T-cell (primary cell): ENCODE measurements around the gene CYP2B6. TPM values are rescaled to one million over a fixed set of nuclear protein-coding genes. Genes with fewer than 3 reads are reported as not detected.
"Not testable (repeated sequence)": the region's sequence is repeated elsewhere in the genome, so short reads cannot be mapped to it uniquely, and the experiment has no call there.

Experiments
- ATAC-seq, 4 experiments: fragments of 200-7000 bp in 3 of 4; fragments of 150-1000 bp in 1 of 4; cut with Tn5 transposase; replicated peaks in 1 of 4; 1 replicate in 3 of 4; 2 replicates in 1 of 4; pipeline ENCODE4 v1.10.0; 2021; ENCODE audit warnings: moderate library complexity in 3 of 4, mild to moderate bottlenecking in 2 of 4, moderate number of reproducible peaks in 1 of 4
- CTCF ChIA-PET, 2 donors: fragments of 300-600 bp; sonication (Branson Sonifier 250); formaldehyde crosslinking; loops; one replicate each; lab custom pipeline; 2022; ENCODE audit warnings: antibody characterized with exemption in 2 of 2; lab: Charles Lee
- POLR2A ChIA-PET, 2 donors: fragments of 300-600 bp; sonication (Branson Sonifier 250); formaldehyde crosslinking; loops; one replicate each; lab custom pipeline; 2022; ENCODE audit warnings: antibody characterized with exemption in 2 of 2; lab: Charles Lee
- DNase-seq, 35 experiments: peaks; one replicate each; pipeline versions ENCODE4 v3.0.0 to v3.0.0-alpha.2; 2013 to 2023
- H3K27ac ChIP-seq: one replicate; pipeline ENCODE4 v1.5.1; 2013; ENCODE audit warnings: low read length
- H3K27me3 ChIP-seq, 2 experiments: replicated peaks in 1 of 2; 1 replicate in 1 of 2; 2 replicates in 1 of 2; pipeline versions ENCODE4 v1.6.1 to v1.7.0; 2013; ENCODE audit warnings: low read length in 1 of 2, mixed read lengths in 1 of 2; ENCODE audit not compliant: control insufficient read depth in 2 of 2, insufficient read depth in 2 of 2; ENCODE audit errors: extremely low read depth in 1 of 2
- H3K36me3 ChIP-seq, 2 donors: 1 replicate in 1 of 2; 2 replicates in 1 of 2; pipeline versions ENCODE4 v1.6.1 to v1.7.0; 2013; ENCODE audit warnings: low read length in 1 of 2; ENCODE audit not compliant: control insufficient read depth in 2 of 2, insufficient read depth in 1 of 2; ENCODE audit errors: extremely low read depth in 1 of 2
- H3K4me1 ChIP-seq, 2 experiments: 1 replicate in 1 of 2; 2 replicates in 1 of 2; pipeline versions ENCODE4 v1.6.1 to v1.7.0; 2013; ENCODE audit warnings: low read length in 2 of 2, mixed read lengths in 1 of 2; ENCODE audit not compliant: insufficient read depth in 2 of 2, control insufficient read depth in 1 of 2; ENCODE audit errors: extremely low read depth in 1 of 2
- H3K4me3 ChIP-seq, 2 donors: 1 replicate in 1 of 2; 2 replicates in 1 of 2; pipeline versions ENCODE4 v1.5.1 to v1.7.0; 2013; ENCODE audit warnings: mild to moderate bottlenecking in 2 of 2, low read length in 1 of 2, moderate library complexity in 1 of 2; ENCODE audit not compliant: control insufficient read depth in 1 of 2; ENCODE audit errors: extremely low read depth in 1 of 2
- H3K9me3 ChIP-seq: 2 replicates; pipeline ENCODE4 v1.7.0; 2013
- H3K27ac Mint-ChIP-seq, 2 donors: one replicate each; pipeline ENCODE4 v1.8.0; 2020 to 2021; ENCODE audit warnings: mild to moderate bottlenecking in 2 of 2, mixed read lengths in 2 of 2
- H3K27me3 Mint-ChIP-seq, 2 donors: one replicate each; pipeline ENCODE4 v1.8.0; 2021 to 2022; ENCODE audit warnings: mixed read lengths in 2 of 2
- H3K36me3 Mint-ChIP-seq: one replicate; pipeline ENCODE4 v1.8.0; 2021; ENCODE audit warnings: mixed read lengths
- H3K4me1 Mint-ChIP-seq, 3 donors: one replicate each; pipeline ENCODE4 v1.8.0; 2020 to 2022; ENCODE audit warnings: mixed read lengths in 3 of 3, mild to moderate bottlenecking in 1 of 3
- H3K4me3 Mint-ChIP-seq, 3 donors: one replicate each; pipeline ENCODE4 v1.8.0; 2020 to 2022; ENCODE audit warnings: mild to moderate bottlenecking in 3 of 3, mixed read lengths in 3 of 3, moderate library complexity in 3 of 3
- H3K9me3 Mint-ChIP-seq, 3 donors: one replicate each; pipeline ENCODE4 v1.8.0; 2020 to 2022; ENCODE audit warnings: mixed read lengths in 3 of 3
- WGBS: methylation state at CpG from one replicate; pipeline ENCODE4 v1.1.5; 2013; ENCODE audit warnings: missing lambda C conversion rate; ENCODE audit not compliant: insufficient coverage; 5-methylcytosine and 5-hydroxymethylcytosine counted together
- total RNA-seq, 35 experiments: library from RNA in 6 of 35; stranded (reverse) in 6 of 35; fragments of 120-200 nt in 1 of 35; gene quantifications; one replicate each; pipeline versions ENCODE4 v1.2.1 to v1.2.4 and lab custom pipeline; 2013 to 2026

Gene CYP2B6
- total RNA-seq, 5 donors from 2014 or later (not counting 1 experiment from before 2014, with no cell fraction given) = 0.20 to 0.61 (median 0.38) TPM; not detected in 2

DNA sequence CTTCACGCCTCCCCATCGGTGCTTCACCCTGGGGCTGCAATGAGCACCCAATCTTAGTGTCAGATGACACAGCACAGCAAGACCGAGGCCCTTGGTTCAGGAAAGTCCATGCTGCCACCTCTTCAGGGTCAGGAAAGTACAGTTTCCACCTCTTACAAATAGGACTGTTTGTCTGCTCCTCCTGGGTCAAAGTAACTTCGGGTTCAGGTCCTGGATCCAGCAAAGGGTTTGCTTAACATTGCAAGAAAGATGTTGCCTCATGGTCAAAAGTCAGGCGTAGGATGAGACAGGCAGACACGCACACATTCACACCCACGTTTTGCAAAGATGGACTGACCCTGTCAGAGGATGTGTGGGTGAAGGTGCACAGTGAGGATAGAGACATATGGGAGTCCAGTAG, 1.6 kb upstream of the CYP2B6 start:
- H3K36me3 Mint-ChIP-seq = no peaks in the 10 kb centered on the region
- H3K9me3 ChIP-seq = peaks cover 4% of the 10 kb centered on the region
- H3K4me3 Mint-ChIP-seq = no peak overlapping the region
- WGBS = 65% methylated on average over 5 of the region's 7 CpGs
- H3K36me3 ChIP-seq = no peaks in the 10 kb centered on the region
- ATAC-seq = no peak
- H3K27me3 ChIP-seq = peaks cover 0 to 14% of the 10 kb centered on the region in 2 experiments
- ChIA-PET POLR2A (no interaction called here), CTCF (no interaction called here)
- H3K4me1 ChIP-seq = no peaks in the 10 kb centered on the region
- H3K4me1 Mint-ChIP-seq = no peaks in the 10 kb centered on the region
- H3K27ac Mint-ChIP-seq = no peak overlapping the region
- no peak for DNase-seq
- no peak overlapping the region for H3K27ac ChIP-seq
- peaks cover 10 to 21% of the 10 kb centered on the region in 2 donors for H3K27me3 Mint-ChIP-seq
- no peak overlapping the region for H3K4me3 ChIP-seq
- H3K9me3 Mint-ChIP-seq = peaks cover 6 to 13% (median 10%) of the 10 kb centered on the region in 3 donors

DNA sequence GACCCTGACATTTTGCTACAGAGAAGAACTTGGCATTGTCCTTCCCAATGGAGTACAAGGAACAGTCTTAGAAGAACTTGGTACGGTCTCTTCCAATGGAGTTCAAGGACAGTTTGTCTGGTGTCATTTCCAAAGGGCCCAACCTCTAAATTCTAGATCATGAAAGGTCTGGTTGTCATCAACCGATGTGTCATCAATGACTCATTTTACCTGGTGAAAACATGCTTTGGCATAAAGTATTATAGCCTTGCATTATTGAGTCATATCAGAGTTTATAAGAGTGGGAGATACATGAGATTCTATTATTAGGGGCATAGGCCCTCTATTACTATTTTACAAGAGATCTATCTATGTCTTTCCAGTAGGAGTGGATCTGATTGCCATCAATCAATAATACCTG, 4.3 kb downstream of the CYP2B6 start:
- Histone ChIP-seq H3K27ac (no peak overlapping the region), H3K36me3 (no peaks in the 10 kb centered on the region), H3K27me3 (peaks cover 0 to 9% of the 10 kb centered on the region in 2 experiments), H3K4me3 (no peak overlapping the region), H3K9me3 (no peaks in the 10 kb centered on the region), H3K4me1 (no peaks in the 10 kb centered on the region)
- ATAC-seq (no peak), DNase-seq (no peak)
- ChIA-PET POLR2A (no interaction called here), CTCF (no interaction called here)
- Mint-ChIP-seq H3K36me3 (no peaks in the 10 kb centered on the region), H3K27me3 (peaks cover 18 to 26% of the 10 kb centered on the region in 2 donors), H3K4me1 (no peaks in the 10 kb centered on the region), H3K27ac (no peak overlapping the region), H3K9me3 (peaks cover 0 to 3% (median 0%) of the 10 kb centered on the region in 3 donors), H3K4me3 (no peak overlapping the region)
- 71% methylated on average over 1 of the region's 2 CpGs for WGBS

DNA sequence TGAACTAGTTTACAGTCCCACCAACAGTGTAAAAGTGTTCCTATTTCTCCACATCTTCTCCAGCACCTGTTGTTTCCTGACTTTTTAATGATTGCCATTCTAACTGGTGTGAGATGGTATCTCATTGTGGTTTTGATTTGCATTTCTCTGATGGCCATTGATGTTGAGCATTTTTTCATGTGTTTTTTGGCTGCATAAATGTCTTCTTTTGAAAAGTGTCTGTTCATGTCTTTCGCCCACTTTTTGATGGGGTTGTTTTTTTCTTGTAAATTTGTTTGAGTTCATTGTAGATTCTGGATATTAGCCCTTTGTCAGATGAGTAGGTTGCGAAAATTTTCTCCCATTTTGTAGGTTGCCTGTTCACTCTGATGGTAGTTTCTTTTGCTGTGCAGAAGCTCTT, 7.9 kb downstream of the CYP2B6 start:
- H3K27ac Mint-ChIP-seq, H3K9me3 ChIP-seq, H3K4me3 Mint-ChIP-seq, H3K36me3 Mint-ChIP-seq, H3K4me3 ChIP-seq, DNase-seq, H3K4me1 ChIP-seq, ATAC-seq, H3K36me3 ChIP-seq, CTCF ChIA-PET, POLR2A ChIA-PET, H3K9me3 Mint-ChIP-seq, H3K4me1 Mint-ChIP-seq, H3K27ac ChIP-seq: not testable (repeated sequence)
- peaks cover 16 to 28% of the 10 kb centered on the region in 2 donors for H3K27me3 Mint-ChIP-seq
- no CpG with 5 or more reads among the region's 2 CpGs for WGBS
- H3K27me3 ChIP-seq = peaks cover 0 to 15% of the 10 kb centered on the region in 2 experiments

GRCh38 chr19:41000310-41000737, 9.2 kb downstream of the CYP2B6 start:
- no peaks in the 10 kb centered on the region for H3K36me3 ChIP-seq
- DNase-seq (no peak), ATAC-seq (no peak)
- H3K27me3 Mint-ChIP-seq = peaks cover 22 to 37% of the 10 kb centered on the region in 2 donors
- H3K9me3 ChIP-seq = no peaks in the 10 kb centered on the region
- H3K4me3 Mint-ChIP-seq = no peak overlapping the region
- 88% methylated on average over 3 of the region's 3 CpGs for WGBS
- H3K4me3 ChIP-seq = no peak overlapping the region
- H3K4me1 ChIP-seq = no peaks in the 10 kb centered on the region
- no peak overlapping the region for H3K27ac Mint-ChIP-seq
- peaks cover 0 to 26% of the 10 kb centered on the region in 2 experiments for H3K27me3 ChIP-seq
- no peak overlapping the region for H3K27ac ChIP-seq
- no peaks in the 10 kb centered on the region for H3K36me3 Mint-ChIP-seq
- peaks cover 0 to 3% (median 0%) of the 10 kb centered on the region in 3 donors for H3K9me3 Mint-ChIP-seq
- POLR2A ChIA-PET = interaction anchor here in 1 of 2 donors (0.6 kb wide), 1 partner anchor 43 kb away, joined by 3 read pairs; no protein-coding TSS in a partner anchor
- peaks cover 0 to 2% (median 0%) of the 10 kb centered on the region in 3 donors for H3K4me1 Mint-ChIP-seq
- CTCF ChIA-PET = no interaction called here

DNA sequence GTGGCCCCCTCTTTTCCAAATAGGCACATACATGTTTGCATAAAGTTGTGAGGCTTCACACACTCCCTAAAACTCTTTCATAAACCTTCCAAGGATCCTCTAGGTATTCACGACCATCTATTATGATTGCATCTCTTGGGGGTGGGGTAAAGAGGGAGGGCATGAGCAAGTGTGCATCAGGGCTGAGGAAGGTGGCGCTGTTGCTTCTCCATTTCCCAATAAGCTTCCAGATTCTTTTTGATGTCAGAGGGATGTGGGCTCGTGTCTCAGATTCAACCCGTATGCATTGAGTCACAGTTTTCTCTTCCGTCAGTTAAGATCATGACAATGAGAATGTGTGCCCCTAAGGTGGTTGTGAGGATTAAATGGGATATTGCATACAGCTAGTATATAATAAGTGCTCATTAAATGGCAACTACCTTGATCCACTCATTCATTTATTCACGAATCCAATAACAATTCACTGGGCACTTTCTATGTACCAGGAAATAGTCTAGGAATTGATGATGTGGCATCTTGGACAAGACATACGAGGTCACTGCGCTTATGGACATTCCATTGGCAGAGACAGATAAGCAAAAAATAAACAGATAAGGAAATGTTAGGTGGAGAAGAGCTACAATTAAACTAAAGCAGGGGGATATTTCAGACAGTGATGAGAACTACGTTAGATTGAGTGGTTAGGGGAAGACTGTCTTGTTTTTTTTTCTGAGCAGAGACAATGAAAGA, 10.3 kb downstream of the CYP2B6 start:
- no peak for DNase-seq
- POLR2A ChIA-PET = interaction anchor here in 1 of 2 donors (0.7 kb wide), 1 partner anchor 41 kb away, joined by 3 read pairs; no protein-coding TSS in a partner anchor
- Histone ChIP-seq H3K36me3 (no peaks in the 10 kb centered on the region), H3K4me3 (no peak overlapping the region), H3K9me3 (no peaks in the 10 kb centered on the region), H3K27ac (no peak overlapping the region), H3K27me3 (peaks cover 0 to 30% of the 10 kb centered on the region in 2 experiments), H3K4me1 (no peaks in the 10 kb centered on the region)
- Mint-ChIP-seq H3K27me3 (peaks cover 19 to 36% of the 10 kb centered on the region in 2 donors), H3K4me1 (peaks cover 0 to 2% (median 0%) of the 10 kb centered on the region in 3 donors), H3K36me3 (no peaks in the 10 kb centered on the region), H3K4me3 (no peak overlapping the region), H3K27ac (no peak overlapping the region), H3K9me3 (peaks cover 0 to 3% (median 0%) of the 10 kb centered on the region in 3 donors)
- 82% methylated on average over 3 of the region's 9 CpGs for WGBS
- CTCF ChIA-PET = no interaction called here
- ATAC-seq = no peak

GRCh38 chr19:41003656-41004055, 12.6 kb downstream of the CYP2B6 start:
- H3K36me3 Mint-ChIP-seq, H3K4me1 Mint-ChIP-seq, CTCF ChIA-PET, H3K36me3 ChIP-seq, H3K27ac Mint-ChIP-seq, H3K9me3 Mint-ChIP-seq, H3K9me3 ChIP-seq, H3K4me3 ChIP-seq, H3K4me1 ChIP-seq, POLR2A ChIA-PET, H3K4me3 Mint-ChIP-seq, DNase-seq, ATAC-seq, H3K27ac ChIP-seq: not testable (repeated sequence)
- peaks cover 27 to 40% of the 10 kb centered on the region in 2 donors for H3K27me3 Mint-ChIP-seq
- WGBS = 83% methylated on average over 1 of the region's 8 CpGs
- H3K27me3 ChIP-seq = peaks cover 0 to 34% of the 10 kb centered on the region in 2 experiments
